Measurements from ENCODE around the gene CLCNKB.
A peak's percentile ranks its signal among the peaks of the same experiment; 100 is the strongest.

CLCNKB gene

GRCh38 chr1:16072616-16073484 is 29.3 kb downstream of the CLCNKB start:
- DNase-seq (ENCODE audit: low spot score) (peak; percentile 35), FAIRE-seq (no peak)

- FAIRE-seq, result no peak
- DNase-seq (ENCODE audit: low spot score), result peak; percentile 86
Measured at GRCh38 chr1:16073490-16074119, 30.0 kb downstream of the CLCNKB start, which contains the start of gene FAM131C. Gene FAM131C (minus strand): TSS chr1:16073651. CDS start chr1:16073442, 209 bp downstream.

GRCh38 chr1:16074217-16074616 is 30.6 kb downstream of the CLCNKB start:
- FAIRE-seq, result peak; percentile 50
- no peak for DNase-seq (ENCODE audit: low spot score)

- FAIRE-seq (no peak), DNase-seq (ENCODE audit: low spot score) (peak; percentile 39)
Measured at GRCh38 chr1:16075337-16076030, 31.9 kb downstream of the CLCNKB start.

GRCh38 chr1:16076031-16076864 is 32.7 kb downstream of the CLCNKB start:
- FAIRE-seq (peak; percentile 27), DNase-seq (ENCODE audit: low spot score) (peak; percentile 63)

GRCh38 chr1:16076865-16077238 is 33.3 kb downstream of the CLCNKB start:
- FAIRE-seq (no peak), DNase-seq (ENCODE audit: low spot score) (no peak)

GRCh38 chr1:16077406-16078245 is 34.0 kb downstream of the CLCNKB start:
- no peak for DNase-seq (ENCODE audit: low spot score)
- FAIRE-seq, result no peak

- DNase-seq (ENCODE audit: low spot score), result peak; percentile 79
- no peak for FAIRE-seq
Measured at GRCh38 chr1:16078925-16079656, 35.5 kb downstream of the CLCNKB start.

GRCh38 chr1:16080422-16081150 is 37.0 kb downstream of the CLCNKB start:
- no peak for FAIRE-seq

GRCh38 chr1:16081636-16082035 is 38.1 kb downstream of the CLCNKB start:
- DNase-seq (ENCODE audit: low spot score), result no peak
- FAIRE-seq, result no peak

More at GRCh38 chr1:16080422-16081150, 37.0 kb downstream of the CLCNKB start:
- no peak for DNase-seq (ENCODE audit: low spot score)

- FAIRE-seq, result no peak
- peak; percentile 78 for DNase-seq (ENCODE audit: low spot score)
Measured at GRCh38 chr1:16082283-16083038, 38.9 kb downstream of the CLCNKB start.

GRCh38 chr1:16083486-16083885 is 39.9 kb downstream of the CLCNKB start:
- DNase-seq (ENCODE audit: low spot score), result no peak
- no peak for FAIRE-seq

GRCh38 chr1:16085522-16085921 is 41.9 kb downstream of the CLCNKB start:
- FAIRE-seq, result no peak
- no peak for DNase-seq (ENCODE audit: low spot score)

GRCh38 chr1:16087733-16088132 is 44.2 kb downstream of the CLCNKB start:
- no peak for DNase-seq (ENCODE audit: low spot score)
- FAIRE-seq, result no peak

GRCh38 chr1:16088351-16088911 is 44.8 kb downstream of the CLCNKB start:
- no peak for FAIRE-seq
- DNase-seq (ENCODE audit: low spot score), result no peak

- FAIRE-seq, result no peak
Measured at GRCh38 chr1:16088996-16089395, 45.4 kb downstream of the CLCNKB start.

GRCh38 chr1:16090076-16090826 is 46.7 kb downstream of the CLCNKB start:
- no peak for FAIRE-seq
- DNase-seq (ENCODE audit: low spot score), result no peak

More at GRCh38 chr1:16088996-16089395, 45.4 kb downstream of the CLCNKB start:
- peak; percentile 44 for DNase-seq (ENCODE audit: low spot score)
